AG09309 (cell line): Measurements from ENCODE around the gene EXOC4.
"Not testable (repeated sequence)": the region's sequence is repeated elsewhere in the genome, so short reads cannot be mapped to it uniquely, and the experiment has no call there.

Experiments
- DNase-seq: peaks from one replicate; pipeline ENCODE4 v3.0.0-alpha.2; 2010; ENCODE audit warnings: low read depth
- H3K4me3 ChIP-seq: 2 replicates; pipeline ENCODE4 v1.5.1; 2011; ENCODE audit warnings: mild to moderate bottlenecking, low read depth, low read length, moderate library complexity; ENCODE audit not compliant: control insufficient read depth
- TF ChIP-seq, protein P1 (sequence below): IDR thresholded peaks from 2 replicates; pipeline ENCODE4 v1.5.1; 2011; ENCODE audit warnings: mild to moderate bottlenecking, low read depth, low read length, inconsistent platforms; ENCODE audit not compliant: insufficient read depth, control insufficient read depth; ENCODE audit errors: missing control alignments

EXOC4 gene

DNA sequence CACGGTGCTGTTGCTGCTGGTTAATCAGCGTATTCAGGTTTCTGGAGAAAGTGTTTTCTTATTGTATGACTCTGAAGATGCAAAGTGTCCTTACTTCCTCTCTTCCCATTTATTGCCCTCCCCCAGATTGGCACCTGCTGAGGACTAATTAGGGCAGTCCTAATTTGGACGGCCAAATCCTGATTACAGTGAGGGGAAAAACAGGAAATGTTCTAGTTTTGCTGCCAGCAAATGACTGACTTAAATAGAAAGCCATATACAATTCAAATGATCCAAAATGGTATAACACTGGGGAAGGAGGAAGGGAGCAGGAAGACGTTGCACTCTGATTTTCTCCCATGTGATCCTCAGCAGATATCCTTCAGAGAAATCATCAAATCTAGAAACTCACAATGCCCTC lies 651.9 kb downstream of the EXOC4 start:
- DNase-seq, result no peak
- TF ChIP-seq, protein P1, sequence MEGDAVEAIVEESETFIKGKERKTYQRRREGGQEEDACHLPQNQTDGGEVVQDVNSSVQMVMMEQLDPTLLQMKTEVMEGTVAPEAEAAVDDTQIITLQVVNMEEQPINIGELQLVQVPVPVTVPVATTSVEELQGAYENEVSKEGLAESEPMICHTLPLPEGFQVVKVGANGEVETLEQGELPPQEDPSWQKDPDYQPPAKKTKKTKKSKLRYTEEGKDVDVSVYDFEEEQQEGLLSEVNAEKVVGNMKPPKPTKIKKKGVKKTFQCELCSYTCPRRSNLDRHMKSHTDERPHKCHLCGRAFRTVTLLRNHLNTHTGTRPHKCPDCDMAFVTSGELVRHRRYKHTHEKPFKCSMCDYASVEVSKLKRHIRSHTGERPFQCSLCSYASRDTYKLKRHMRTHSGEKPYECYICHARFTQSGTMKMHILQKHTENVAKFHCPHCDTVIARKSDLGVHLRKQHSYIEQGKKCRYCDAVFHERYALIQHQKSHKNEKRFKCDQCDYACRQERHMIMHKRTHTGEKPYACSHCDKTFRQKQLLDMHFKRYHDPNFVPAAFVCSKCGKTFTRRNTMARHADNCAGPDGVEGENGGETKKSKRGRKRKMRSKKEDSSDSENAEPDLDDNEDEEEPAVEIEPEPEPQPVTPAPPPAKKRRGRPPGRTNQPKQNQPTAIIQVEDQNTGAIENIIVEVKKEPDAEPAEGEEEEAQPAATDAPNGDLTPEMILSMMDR, result no peak

DNA sequence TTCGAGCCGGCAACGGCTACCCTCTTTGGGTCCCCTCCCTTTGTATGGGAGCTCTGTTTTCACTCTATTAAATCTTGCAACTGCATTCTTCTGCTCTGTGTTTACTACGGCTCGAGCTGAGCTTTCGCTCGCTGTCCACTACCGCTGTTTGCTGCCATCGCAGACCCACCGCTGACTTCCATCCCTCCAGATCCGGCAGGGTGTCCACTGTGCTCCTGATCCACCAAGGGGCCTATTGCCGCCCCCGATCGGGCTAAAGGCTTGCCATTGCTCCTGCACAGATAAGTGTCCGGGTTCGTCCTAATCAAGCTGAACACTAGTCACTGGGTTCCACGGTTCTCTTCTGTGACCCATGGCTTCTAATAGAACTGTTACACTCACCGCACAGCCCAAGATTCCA lies 653.7 kb downstream of the EXOC4 start:
- H3K4me3 ChIP-seq, DNase-seq: not testable (repeated sequence)

More for the DNA sequence above, 651.9 kb downstream of the EXOC4 start:
- no peak overlapping the region for H3K4me3 ChIP-seq

DNA sequence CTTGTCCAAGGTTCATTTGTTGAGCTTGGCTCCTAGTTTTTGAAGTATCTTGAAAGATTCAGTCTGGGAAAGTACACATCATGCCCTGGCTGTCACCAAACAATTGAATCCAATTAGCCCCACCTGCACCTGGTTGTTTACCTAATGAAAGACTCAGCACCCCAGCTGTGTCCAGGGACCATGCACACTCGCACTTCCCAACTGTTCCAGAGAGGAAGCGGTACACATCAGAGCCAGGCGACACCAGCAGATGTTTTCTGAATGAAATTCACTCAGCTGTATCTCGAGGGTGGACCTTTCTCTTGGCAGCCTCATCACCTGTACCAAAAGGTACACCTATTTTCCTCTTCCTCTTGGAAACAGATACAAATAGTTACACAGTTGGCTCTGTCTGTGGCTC lies 657.9 kb downstream of the EXOC4 start:
- TF ChIP-seq, protein P1, result no peak
- no peak overlapping the region for H3K4me3 ChIP-seq
- no peak for DNase-seq

DNA sequence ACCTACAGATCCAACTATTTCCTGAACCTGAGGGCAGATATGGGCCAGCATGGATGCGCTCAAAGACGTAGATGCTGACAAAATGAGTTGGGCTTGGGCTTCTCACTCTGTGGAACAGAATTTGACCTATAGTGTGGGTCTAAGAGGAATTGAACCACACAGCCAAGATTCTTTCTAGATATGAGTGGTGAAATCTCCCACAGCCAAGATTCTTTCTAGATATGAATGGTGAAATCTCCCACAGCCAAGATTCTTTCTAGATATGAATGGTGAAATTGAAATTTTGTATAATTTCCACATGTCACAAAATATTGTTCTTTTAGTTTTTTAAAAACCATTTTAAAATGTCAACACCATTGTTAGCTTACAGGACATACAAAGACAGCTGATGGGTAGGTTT lies 658.8 kb downstream of the EXOC4 start:
- no peak for DNase-seq
- TF ChIP-seq, protein P1, result no peak
- H3K4me3 ChIP-seq, result no peak overlapping the region

DNA sequence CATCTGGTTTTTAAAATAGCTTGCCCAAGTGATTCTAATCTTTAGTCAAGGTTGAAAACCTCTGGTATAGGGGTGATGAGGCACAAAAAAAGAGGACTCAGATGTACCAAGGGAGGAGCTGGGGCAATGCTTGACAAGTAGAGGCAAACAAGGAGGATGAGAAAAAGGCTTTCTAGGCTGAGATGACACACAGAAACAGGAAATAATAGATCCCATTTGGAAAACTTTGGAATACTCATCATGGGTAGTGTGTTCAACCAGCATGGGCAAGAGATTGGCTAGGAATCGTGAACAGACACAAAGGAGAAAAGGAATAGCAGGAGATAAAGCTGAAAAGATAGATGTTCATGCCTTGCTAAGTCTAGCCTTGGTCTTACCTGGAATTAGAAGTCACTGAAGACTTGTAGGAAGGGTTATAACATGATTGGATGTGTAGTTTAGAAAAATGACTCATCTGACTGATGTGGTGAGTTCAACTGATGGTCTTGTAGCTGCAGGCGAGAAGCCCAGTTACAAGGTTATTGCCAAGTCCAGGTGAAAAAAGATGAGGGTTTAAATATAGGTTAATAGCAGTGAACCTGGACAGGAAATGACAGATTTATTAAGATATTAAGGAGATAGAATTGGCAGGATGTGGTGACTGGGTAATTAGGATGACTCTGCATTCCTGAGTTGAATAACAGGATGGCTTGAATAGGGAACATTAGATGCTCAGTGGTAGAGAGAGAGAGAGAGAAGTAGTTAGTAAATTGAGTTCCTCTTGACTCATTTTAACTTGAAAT lies 660.2 kb downstream of the EXOC4 start:
- H3K4me3 ChIP-seq, result no peak overlapping the region
- no peak for DNase-seq
- TF ChIP-seq, protein P1, result no peak

DNA sequence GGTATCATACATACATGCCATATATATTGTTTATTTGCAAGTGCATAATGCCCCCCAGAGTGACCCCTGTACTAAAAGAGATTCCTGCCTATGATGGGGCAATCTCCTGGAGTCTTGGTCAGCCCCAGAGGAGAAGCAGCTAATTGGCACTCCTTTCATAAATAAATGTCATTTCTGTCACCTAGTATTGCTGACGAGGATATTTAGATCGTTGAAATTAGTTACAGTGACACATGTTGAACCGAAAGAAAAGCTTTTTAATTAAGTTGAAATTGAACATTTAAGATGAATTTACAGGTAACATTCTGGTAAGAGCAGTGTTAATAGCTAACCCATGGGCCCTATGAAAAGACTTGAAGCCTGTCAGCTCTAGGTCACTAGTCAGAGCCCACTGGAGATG lies 663.7 kb downstream of the EXOC4 start:
- no peak for DNase-seq
- H3K4me3 ChIP-seq, result no peak overlapping the region
- TF ChIP-seq, protein P1, result no peak

DNA sequence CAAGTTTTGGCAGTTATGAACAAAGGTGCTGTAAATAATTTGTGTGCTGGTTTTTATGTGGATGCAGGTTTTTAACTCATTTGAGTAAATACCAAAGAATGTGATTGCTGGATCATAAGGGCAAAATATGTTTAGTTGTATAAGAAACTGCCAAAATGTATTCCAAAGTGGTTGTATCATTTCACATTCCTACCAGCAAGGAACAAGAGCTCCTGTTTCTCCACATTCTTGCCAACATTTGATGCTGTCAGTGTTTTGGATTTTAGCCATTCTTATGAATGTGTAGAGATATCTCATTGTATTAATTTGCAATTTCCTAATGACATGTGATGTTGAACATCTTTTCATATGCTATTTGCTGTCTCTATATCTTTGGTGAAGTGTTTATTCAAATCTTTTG lies 666.9 kb downstream of the EXOC4 start:
- no peak for DNase-seq
- no peak overlapping the region for H3K4me3 ChIP-seq
- TF ChIP-seq, protein P1, result no peak
